GM18907 (cell line): ENCODE measurements around the gene NUP133.
"Not testable (repeated sequence)": the region's sequence is repeated elsewhere in the genome, so short reads cannot be mapped to it uniquely, and the experiment has no call there.

Experiments used
- ATAC-seq: cut with Tn5 transposase; IDR thresholded peaks from one replicate; pipeline ENCODE4 v1.9.1; 2021; ENCODE audit warnings: mild to moderate bottlenecking, moderate library complexity; ENCODE audit not compliant: unreplicated experiment

The NUP133 gene

GRCh38 chr1:229420224-229420623, 87.9 kb downstream of the NUP133 start:
- ATAC-seq: no peak

GRCh38 chr1:229418586-229418985, 89.6 kb downstream of the NUP133 start:
- not testable (repeated sequence) for ATAC-seq

GRCh38 chr1:229412810-229413209, 95.3 kb downstream of the NUP133 start:
- not testable (repeated sequence) for ATAC-seq

- no peak for ATAC-seq
These were observed 96.1 kb downstream of the NUP133 start for GRCh38 chr1:229412056-229412455.

- no peak for ATAC-seq
These were observed 96.6 kb downstream of the NUP133 start for GRCh38 chr1:229411434-229412055.

- no peak for ATAC-seq
These were observed 97.3 kb downstream of the NUP133 start for GRCh38 chr1:229410692-229411433.

GRCh38 chr1:229410370-229410691, 97.8 kb downstream of the NUP133 start:
- no peak for ATAC-seq

GRCh38 chr1:229409616-229410369, 98.3 kb downstream of the NUP133 start:
- ATAC-seq: no peak

GRCh38 chr1:229408458-229409037, 99.6 kb downstream of the NUP133 start:
- no peak for ATAC-seq

GRCh38 chr1:229407206-229408026, 100.7 kb downstream of the NUP133 start:
- ATAC-seq: no peak

GRCh38 chr1:229406798-229407197, 101.3 kb downstream of the NUP133 start:
- ATAC-seq: no peak

- no peak for ATAC-seq
These were observed 104.6 kb downstream of the NUP133 start for GRCh38 chr1:229403573-229403972.

GRCh38 chr1:229402993-229403392, 105.1 kb downstream of the NUP133 start:
- no peak for ATAC-seq

- not testable (repeated sequence) for ATAC-seq
These were observed 105.8 kb downstream of the NUP133 start for GRCh38 chr1:229402329-229402728.

- ATAC-seq: no peak
These were observed 110.4 kb downstream of the NUP133 start for GRCh38 chr1:229397762-229398161.

- no peak for ATAC-seq
These were observed 111.4 kb downstream of the NUP133 start for GRCh38 chr1:229396585-229397206.

- not testable (repeated sequence) for ATAC-seq
These were observed 113.6 kb downstream of the NUP133 start for GRCh38 chr1:229394517-229394916.

GRCh38 chr1:229392936-229393335, 115.2 kb downstream of the NUP133 start:
- no peak for ATAC-seq
